SKM-1 (cell line): ENCODE data around the gene UBN2.

Source experiments
- DNase-seq: peaks from one replicate; lab custom pipeline; 2025; ENCODE audit not compliant: unreplicated experiment; lab: John Stamatoyannopoulos, UW

The UBN2 gene

DNA sequence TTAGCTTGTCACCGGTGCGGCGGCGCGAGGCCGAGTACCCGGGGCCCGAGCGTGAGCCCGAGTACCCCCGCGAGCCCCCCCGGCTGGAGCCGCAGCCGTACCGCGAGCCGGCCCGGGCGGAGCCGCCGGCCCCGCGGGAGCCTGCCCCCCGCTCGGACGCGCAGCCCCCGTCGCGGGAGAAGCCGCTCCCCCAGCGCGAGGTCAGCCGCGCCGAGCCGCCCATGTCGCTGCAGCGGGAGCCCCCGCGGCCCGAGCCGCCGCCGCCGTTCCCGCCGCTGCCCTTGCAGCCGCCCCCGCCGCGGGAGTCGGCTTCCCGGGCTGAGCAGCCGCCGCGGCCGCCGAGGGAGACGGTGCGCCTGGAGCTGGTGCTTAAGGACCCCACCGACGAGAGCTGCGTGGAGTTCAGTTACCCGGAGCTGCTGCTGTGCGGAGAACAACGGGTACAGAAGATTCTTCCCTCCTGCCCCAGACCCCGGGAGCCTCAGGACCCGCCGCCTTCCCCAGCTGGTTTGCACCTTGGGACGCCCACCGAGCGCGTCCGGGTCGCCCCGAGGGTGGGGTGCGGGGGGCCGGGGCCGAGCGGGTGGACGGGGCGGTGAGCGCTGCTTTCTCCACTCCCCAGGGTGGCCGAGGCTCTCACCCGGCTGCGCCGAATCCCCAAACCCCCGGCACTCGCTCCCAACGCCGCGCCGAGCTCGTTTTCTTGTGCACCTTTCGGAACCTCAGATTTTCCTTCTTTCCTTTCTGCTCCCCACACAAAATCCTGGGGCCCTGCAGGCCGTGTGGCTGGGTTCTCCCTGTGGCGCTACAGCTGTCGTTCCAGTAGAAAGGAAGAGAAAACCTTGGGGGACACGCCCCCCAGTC, 708 bp downstream of the UBN2 start:
- DNase-seq, result no peak

GRCh38 chr7:139232377-139232717, 1.3 kb downstream of the UBN2 start:
- peak; percentile 31 for DNase-seq

- no peak for DNase-seq
These were observed 1.9 kb downstream of the UBN2 start for GRCh38 chr7:139232904-139233303.

- no peak for DNase-seq
These were observed 10.2 kb downstream of the UBN2 start for GRCh38 chr7:139241258-139241657.

- DNase-seq, result no peak
These were observed 11.8 kb downstream of the UBN2 start for GRCh38 chr7:139242741-139243281.

DNA sequence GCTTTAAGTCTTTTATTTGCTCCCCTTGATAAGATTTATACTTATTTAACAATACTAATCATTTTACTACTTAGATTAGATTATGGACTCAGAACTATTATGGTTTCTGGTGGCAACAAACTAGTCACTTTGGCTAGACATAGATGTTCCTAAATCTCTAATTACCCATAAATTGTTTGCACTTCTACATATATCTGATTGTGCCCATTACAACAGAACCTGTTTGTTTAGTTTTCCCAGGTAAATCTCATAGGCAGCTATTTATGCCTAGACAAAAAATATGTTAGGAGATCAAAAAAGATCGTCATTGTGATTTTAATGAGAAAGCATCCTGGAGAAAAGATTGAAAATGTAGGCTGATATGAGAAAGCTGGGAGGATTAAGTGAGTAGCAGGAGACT, 14.4 kb downstream of the UBN2 start:
- DNase-seq, result no peak

DNA sequence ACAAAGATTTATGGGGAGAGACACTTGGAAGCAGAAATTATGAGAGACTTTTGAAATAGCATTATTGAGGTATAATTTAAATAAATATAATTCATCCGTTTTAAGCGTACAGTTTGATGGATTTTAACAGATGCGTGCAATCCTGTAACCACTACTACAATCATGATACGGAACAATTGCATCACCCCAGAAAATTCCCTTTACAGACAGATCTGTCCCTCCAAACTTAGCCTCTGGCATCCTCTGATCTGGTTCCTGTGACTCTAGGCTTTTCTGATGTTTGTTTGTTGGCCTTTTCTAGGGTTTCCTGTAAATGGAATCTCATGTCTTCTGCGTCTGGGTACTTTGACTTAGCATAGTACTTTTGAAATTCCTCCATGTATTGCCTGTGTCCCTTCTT, 15.5 kb downstream of the UBN2 start:
- no peak for DNase-seq

DNA sequence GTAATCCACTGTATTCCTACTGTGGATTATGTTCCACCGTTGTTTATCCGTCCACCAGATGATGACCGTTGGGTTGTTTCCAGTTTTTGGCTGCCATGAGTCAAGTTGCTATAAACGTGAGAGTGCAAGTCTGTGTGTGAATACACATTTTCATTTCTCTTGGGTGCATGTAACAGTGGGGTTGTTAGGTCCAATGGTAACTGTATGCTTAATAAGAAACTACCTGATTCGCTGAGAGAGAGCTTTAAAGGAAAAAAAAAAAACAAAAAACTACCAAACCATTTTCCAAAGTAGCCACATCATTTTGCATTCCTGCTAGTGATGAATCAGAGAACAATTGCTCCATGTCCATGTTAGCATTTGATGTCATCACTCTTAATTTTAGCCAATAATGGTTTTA, 15.9 kb downstream of the UBN2 start:
- DNase-seq, result no peak

DNA sequence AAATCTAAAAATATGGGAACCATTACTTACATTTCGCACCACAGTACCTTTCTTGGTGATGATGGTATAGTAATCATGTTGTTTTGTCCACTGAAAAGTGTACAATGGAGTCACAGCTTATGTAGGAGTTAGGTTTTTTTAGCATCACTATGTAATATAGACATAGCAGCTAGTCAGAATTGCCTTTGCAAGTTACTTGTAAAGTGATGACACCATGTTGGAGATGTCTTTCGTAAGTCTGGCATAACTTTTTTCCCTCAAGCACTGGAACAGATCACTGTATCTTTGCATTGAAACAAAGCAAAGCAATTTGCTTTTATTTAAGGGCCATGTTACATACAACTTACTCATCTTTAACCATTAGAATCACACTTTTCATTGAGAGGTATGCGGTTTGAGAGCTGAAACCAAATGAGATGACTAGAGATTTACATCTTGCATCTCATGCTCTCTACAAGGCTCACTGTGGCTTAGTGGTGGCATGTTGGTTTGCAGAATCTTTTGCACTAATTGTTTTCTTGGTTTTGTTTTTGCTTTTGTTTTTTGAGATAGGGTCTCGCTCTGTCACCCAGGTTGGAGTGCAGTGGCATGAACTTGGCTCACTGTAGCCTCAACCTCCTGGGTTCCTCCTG, 18.3 kb downstream of the UBN2 start:
- no peak for DNase-seq

- DNase-seq, result no peak
These were observed 21.4 kb downstream of the UBN2 start for GRCh38 chr7:139252451-139252850.

GRCh38 chr7:139254281-139254680, 23.2 kb downstream of the UBN2 start:
- no peak for DNase-seq

GRCh38 chr7:139254728-139255127, 23.7 kb downstream of the UBN2 start:
- DNase-seq, result no peak

DNA sequence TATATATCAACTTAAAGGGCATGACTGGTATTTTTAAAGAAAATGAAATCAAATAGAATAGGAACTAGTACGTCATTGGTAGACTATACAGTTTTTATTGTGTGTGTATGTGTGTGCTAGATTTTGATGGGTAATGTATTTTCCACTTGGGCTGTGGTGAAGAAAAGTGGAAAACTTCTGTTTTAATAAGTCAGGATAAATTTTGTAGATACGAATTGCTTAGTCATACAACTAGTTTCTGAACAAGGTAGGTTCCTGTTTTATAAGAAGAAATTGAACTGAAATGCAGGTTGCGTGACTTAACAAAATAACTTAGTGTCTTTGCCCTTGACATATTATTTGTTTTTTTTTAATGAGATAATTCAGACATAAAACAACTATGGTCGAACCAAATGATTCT, 24.3 kb downstream of the UBN2 start:
- no peak for DNase-seq

DNA sequence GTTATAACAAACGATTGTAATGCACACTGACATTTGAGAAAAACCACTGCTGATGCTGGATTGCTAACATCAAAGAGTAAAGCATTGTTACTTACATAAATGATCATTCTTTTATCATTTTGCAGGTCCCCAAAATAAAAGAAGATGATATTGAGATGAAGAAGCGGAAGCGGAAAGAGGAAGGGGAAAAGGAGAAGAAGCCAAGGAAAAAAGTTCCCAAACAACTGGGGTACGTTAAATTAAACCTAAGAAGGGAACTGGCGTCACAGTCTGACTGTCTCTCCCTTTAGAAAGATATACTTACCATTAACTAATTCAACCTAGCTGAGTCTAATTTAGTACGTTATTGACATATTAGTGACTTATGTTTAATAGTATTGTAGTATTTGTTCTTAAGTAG, 28.1 kb downstream of the UBN2 start:
- DNase-seq, result no peak

DNA sequence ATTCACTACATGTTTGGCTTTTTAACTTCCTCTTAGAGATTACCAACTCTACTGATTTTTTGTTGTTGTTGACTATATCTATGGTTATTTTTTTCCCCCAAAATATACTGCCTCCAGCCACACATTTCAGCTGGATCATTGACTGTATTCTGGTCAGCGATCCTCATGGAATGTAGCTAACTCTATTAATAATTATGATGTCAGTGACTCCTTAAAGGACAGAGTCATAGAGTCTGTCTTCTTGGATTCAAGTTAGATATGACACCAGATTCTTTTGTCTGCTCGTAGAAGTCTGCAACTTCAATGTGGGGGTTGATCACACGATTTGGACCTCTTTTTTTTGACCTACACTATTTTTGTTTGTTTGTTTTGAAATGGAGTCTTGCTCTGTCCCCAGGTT, 33.2 kb downstream of the UBN2 start:
- no peak for DNase-seq

GRCh38 chr7:139265673-139266072, 34.6 kb downstream of the UBN2 start:
- DNase-seq, result no peak

DNA sequence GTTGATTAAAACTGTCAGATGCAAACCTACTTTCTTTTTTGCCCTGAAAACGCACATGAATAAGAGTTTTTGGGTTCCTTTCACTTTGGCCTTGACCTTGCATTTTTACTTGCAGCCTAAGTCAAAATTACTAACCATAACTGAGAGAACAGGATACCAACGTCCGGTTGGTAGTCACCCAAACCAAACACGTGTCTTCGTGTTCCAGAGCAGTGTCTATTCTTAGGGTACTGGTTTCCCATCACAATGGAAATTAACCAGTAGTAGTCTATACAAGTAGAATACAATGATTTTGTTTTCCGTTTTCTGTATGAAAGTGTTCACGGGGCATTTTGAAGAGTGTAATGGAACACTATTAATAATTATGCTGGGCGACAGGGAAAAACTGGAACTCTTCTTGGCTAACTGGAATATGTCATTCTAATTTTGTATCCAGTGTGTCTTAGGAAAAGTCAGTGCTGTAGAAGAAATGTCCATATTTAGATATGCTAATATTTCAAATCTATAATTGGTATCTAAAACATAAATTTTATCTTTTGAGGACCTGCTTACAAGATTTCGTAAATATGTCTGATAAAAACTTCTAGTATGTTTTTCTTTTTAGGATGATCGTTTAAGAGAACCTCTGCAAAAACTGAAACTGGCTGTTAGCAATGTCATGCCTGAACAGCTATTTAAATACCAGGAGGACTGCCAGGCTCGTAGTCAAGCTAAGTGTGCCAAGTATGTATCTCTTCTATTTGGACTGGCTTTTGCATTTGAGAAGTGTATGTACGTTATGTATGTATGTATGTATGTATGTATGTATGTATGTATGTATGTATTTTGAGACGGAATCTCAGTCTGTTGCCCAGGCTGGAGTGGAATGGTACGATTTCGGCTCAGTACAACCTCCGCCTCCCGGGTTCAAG, 40.9 kb downstream of the UBN2 start:
- DNase-seq, result no peak

DNA sequence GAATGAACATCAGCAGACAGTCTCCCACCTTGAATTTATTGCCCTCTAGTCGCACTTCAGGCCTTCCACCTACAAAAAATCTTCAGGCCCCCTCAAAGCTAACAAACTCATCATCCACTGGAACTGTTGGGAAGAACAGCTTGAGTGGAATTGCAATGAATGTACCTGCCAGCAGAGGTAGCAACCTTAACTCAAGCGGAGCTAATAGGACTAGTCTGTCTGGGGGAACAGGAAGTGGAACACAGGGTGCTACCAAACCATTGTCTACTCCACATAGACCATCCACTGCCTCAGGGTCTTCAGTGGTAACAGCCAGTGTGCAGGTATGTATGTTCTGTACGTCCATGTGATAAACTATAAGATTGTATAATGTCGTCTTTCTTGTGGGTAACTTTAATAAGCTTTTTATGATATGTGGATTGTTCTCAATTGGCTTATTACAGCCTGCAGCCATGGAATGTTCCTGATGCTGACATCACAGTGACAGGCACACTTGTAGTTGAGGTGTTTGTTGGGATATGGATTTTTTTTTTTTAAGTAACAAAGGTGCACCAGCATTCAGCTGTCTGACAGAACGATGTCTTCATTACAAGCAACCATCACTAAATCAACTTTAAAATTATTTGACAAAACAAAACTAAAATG, 53.3 kb downstream of the UBN2 start:
- DNase-seq, result no peak

DNA sequence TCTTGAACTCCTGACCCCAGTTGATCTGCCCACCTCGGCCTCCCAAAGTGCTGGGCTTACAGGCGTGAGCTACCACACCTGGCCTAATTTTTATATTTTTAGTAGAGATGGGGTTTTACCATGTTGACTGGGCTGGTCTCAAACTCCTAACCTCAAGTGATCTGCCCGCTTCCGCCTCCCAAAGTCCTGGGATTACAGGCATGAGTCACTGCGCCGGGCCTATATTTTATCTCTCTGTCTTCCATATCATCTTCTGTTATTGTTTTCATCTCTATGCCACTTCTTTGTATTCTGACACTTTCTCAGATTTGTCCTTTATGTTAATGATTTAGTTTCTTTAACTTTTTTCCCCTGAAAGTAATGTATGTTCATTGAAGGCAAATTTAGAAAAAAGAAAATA, 55.1 kb downstream of the UBN2 start:
- DNase-seq, result no peak

GRCh38 chr7:139292821-139293220, 61.8 kb downstream of the UBN2 start:
- DNase-seq, result no peak

- no peak for DNase-seq
These were observed 62.5 kb downstream of the UBN2 start for GRCh38 chr7:139293534-139293933.
